Stimulated activated CD4-positive, alpha-beta T cell treated with anti-CD3 and anti-CD28 coated beads, Interleukin-15, amount 100 ng/mL, for 48 hours (primary cell): ENCODE measurements around the gene NFIA.
"Not testable (repeated sequence)": the region's sequence is repeated elsewhere in the genome, so short reads cannot be mapped to it uniquely, and the experiment has no call there.

ENCODE experiments used
- DNase-seq, 2 donors: peaks; one replicate each; pipeline ENCODE4 v3.0.0-alpha.2; 2020; ENCODE audit warnings: low read depth in 2 of 2

The NFIA gene

GRCh38 chr1:61058483-61059245, 23.7 kb upstream of the NFIA start:
- DNase-seq, result no peak

GRCh38 chr1:61061601-61062000, 20.8 kb upstream of the NFIA start:
- not testable (repeated sequence) for DNase-seq

GRCh38 chr1:61064673-61065072, 17.7 kb upstream of the NFIA start:
- DNase-seq, result no peak

- DNase-seq, result no peak
Measured at GRCh38 chr1:61067446-61068019, 14.8 kb upstream of the NFIA start.

GRCh38 chr1:61070054-61070453, 12.3 kb upstream of the NFIA start:
- DNase-seq, result no peak

GRCh38 chr1:61071205-61072130, 10.9 kb upstream of the NFIA start:
- DNase-seq, result no peak

GRCh38 chr1:61073871-61074270, 8.5 kb upstream of the NFIA start:
- DNase-seq, result no peak

GRCh38 chr1:61075833-61076232, 6.5 kb upstream of the NFIA start:
- DNase-seq, result not testable (repeated sequence)

GRCh38 chr1:61076728-61077675, 5.4 kb upstream of the NFIA start:
- DNase-seq, result peak; percentile 52

- peak; percentile 83 to 87 for DNase-seq
Measured at GRCh38 chr1:61077676-61078541, 4.5 kb upstream of the NFIA start.

GRCh38 chr1:61078618-61079295, 3.6 kb upstream of the NFIA start:
- DNase-seq, result no peak

- no peak for DNase-seq
Measured at GRCh38 chr1:61079296-61079897, 3.0 kb upstream of the NFIA start.

- no peak for DNase-seq
Measured at GRCh38 chr1:61079898-61080336, 2.4 kb upstream of the NFIA start.

GRCh38 chr1:61080413-61081143, 1.8 kb upstream of the NFIA start:
- no peak for DNase-seq

GRCh38 chr1:61081144-61081685, 1.1 kb upstream of the NFIA start:
- no peak for DNase-seq

GRCh38 chr1:61081686-61082310, 563 bp upstream of the NFIA start:
- no peak for DNase-seq

GRCh38 chr1:61083013-61083806, 849 bp downstream of the NFIA start:
- DNase-seq, result no peak
